BLaER1 (cell line): ENCODE results near the gene NHLRC4.

Experiments
- H3K27ac ChIP-seq: shearing (Covaris generic); formaldehyde crosslinking; 2 replicates; pipeline ENCODE4 v1.8.1; 2022
- H3K27me3 ChIP-seq: shearing (Covaris generic); formaldehyde crosslinking; 2 replicates; pipeline ENCODE4 v1.8.1; 2022
- H3K36me3 ChIP-seq: shearing (Covaris generic); formaldehyde crosslinking; 2 replicates; pipeline ENCODE4 v1.8.1; 2022
- H3K4me1 ChIP-seq: shearing (Covaris generic); formaldehyde crosslinking; 2 replicates; pipeline ENCODE4 v1.8.1; 2022
- H3K4me2 ChIP-seq: shearing (Covaris generic); formaldehyde crosslinking; 2 replicates; pipeline ENCODE4 v1.8.1; 2022
- H3K4me3 ChIP-seq: shearing (Covaris generic); formaldehyde crosslinking; 2 replicates; pipeline ENCODE4 v1.8.1; 2022
- H3K9ac ChIP-seq: shearing (Covaris generic); formaldehyde crosslinking; 2 replicates; pipeline ENCODE4 v1.8.1; 2022
- H3K9me3 ChIP-seq: shearing (Covaris generic); formaldehyde crosslinking; 2 replicates; pipeline ENCODE4 v1.8.1; 2022
- H4K20me1 ChIP-seq: shearing (Covaris generic); formaldehyde crosslinking; 2 replicates; pipeline ENCODE4 v1.8.1; 2022
- Cebpa-rat ChIP-seq: shearing (Covaris generic); IDR thresholded peaks from 2 replicates; pipeline ENCODE4 v1.8.1; 2022

The NHLRC4 gene

GRCh38 chr16:575354-576196, 8.8 kb downstream of the NHLRC4 start:
- Histone ChIP-seq H3K9ac (peak overlapping the region; percentile 76), H3K9me3 (no peaks in the 10 kb centered on the region), H3K27ac (peak overlapping the region; percentile 84), H3K4me2 (peak overlapping the region; percentile 84), H4K20me1 (peaks cover 54% of the 10 kb centered on the region), H3K36me3 (peaks cover 46% of the 10 kb centered on the region), H3K4me3 (peak overlapping the region; percentile 20; the same call in 1 of the 2 replicates), H3K27me3 (no peaks in the 10 kb centered on the region), H3K4me1 (peaks cover 85% of the 10 kb centered on the region)
- TF ChIP-seq Cebpa-rat: no peak

- Histone ChIP-seq H3K4me1 (peaks cover 77% of the 10 kb centered on the region), H3K4me2 (peak overlapping the region; percentile 84), H3K9ac (peak overlapping the region; percentile 76), H4K20me1 (peaks cover 50% of the 10 kb centered on the region), H3K27ac (peak overlapping the region; percentile 84), H3K9me3 (no peaks in the 10 kb centered on the region), H3K4me3 (peak overlapping the region; percentile 20; the same call in 1 of the 2 replicates), H3K36me3 (peaks cover 49% of the 10 kb centered on the region), H3K27me3 (no peaks in the 10 kb centered on the region)
- TF ChIP-seq Cebpa-rat: no peak
Measured at GRCh38 chr16:576197-576822, 9.5 kb downstream of the NHLRC4 start.

- peaks cover 47% of the 10 kb centered on the region for H4K20me1 ChIP-seq
- no peaks in the 10 kb centered on the region for H3K27me3 ChIP-seq
- H3K4me3 ChIP-seq: 0 out of 2 replicates have a peak overlapping the region, but pooled peaks have one; percentile 20
- H3K4me1 ChIP-seq: peaks cover 72% of the 10 kb centered on the region
- no peak for TF ChIP-seq Cebpa-rat
- H3K36me3 ChIP-seq: peaks cover 48% of the 10 kb centered on the region
- peak overlapping the region; percentile 84 for H3K4me2 ChIP-seq
- H3K9ac ChIP-seq: peak overlapping the region; percentile 76
- peak overlapping the region; percentile 84 for H3K27ac ChIP-seq
- H3K9me3 ChIP-seq: no peaks in the 10 kb centered on the region
Measured at GRCh38 chr16:576823-577201, 10.0 kb downstream of the NHLRC4 start.

GRCh38 chr16:577796-578195, 11.0 kb downstream of the NHLRC4 start:
- no peak for TF ChIP-seq Cebpa-rat
- Histone ChIP-seq H3K27ac (peak overlapping the region; percentile 48; the same call in 1 of the 2 replicates), H3K27me3 (no peaks in the 10 kb centered on the region), H4K20me1 (peaks cover 37% of the 10 kb centered on the region), H3K9me3 (no peaks in the 10 kb centered on the region), H3K36me3 (peaks cover 43% of the 10 kb centered on the region), H3K4me3 (no peak overlapping the region), H3K4me2 (peak overlapping the region; percentile 84), H3K4me1 (peaks cover 70% of the 10 kb centered on the region), H3K9ac (0 out of 2 replicates have a peak overlapping the region, but pooled peaks have one; percentile 7)

GRCh38 chr16:578232-578869, 11.5 kb downstream of the NHLRC4 start:
- Histone ChIP-seq H3K4me2 (peak overlapping the region; percentile 84), H3K9ac (0 out of 2 replicates have a peak overlapping the region, but pooled peaks have one; percentile 10)
- TF ChIP-seq Cebpa-rat: no peak

GRCh38 chr16:578870-579405, 12.1 kb downstream of the NHLRC4 start:
- peaks cover 33% of the 10 kb centered on the region for H4K20me1 ChIP-seq
- H3K4me1 ChIP-seq: peaks cover 76% of the 10 kb centered on the region
- no peaks in the 10 kb centered on the region for H3K27me3 ChIP-seq
- no peak for TF ChIP-seq Cebpa-rat
- H3K27ac ChIP-seq: no peak overlapping the region
- H3K9ac ChIP-seq: no peak overlapping the region
- no peaks in the 10 kb centered on the region for H3K9me3 ChIP-seq
- H3K4me3 ChIP-seq: no peak overlapping the region
- peaks cover 32% of the 10 kb centered on the region for H3K36me3 ChIP-seq
- peak overlapping the region; percentile 84 for H3K4me2 ChIP-seq

More at GRCh38 chr16:578232-578869, 11.5 kb downstream of the NHLRC4 start:
- Histone ChIP-seq H4K20me1 (peaks cover 32% of the 10 kb centered on the region), H3K36me3 (peaks cover 37% of the 10 kb centered on the region), H3K4me1 (peaks cover 70% of the 10 kb centered on the region), H3K4me3 (no peak overlapping the region), H3K27ac (0 out of 2 replicates have a peak overlapping the region, but pooled peaks have one; percentile 48), H3K27me3 (no peaks in the 10 kb centered on the region), H3K9me3 (no peaks in the 10 kb centered on the region)

GRCh38 chr16:580141-580945, 13.5 kb downstream of the NHLRC4 start:
- 0 out of 2 replicates have a peak overlapping the region, but pooled peaks have one; percentile 19 for H3K4me2 ChIP-seq
- 0 out of 2 replicates have a peak overlapping the region, but pooled peaks have one; percentile 29 for H3K9ac ChIP-seq
- peaks cover 18% of the 10 kb centered on the region for H3K36me3 ChIP-seq
- H3K4me3 ChIP-seq: no peak overlapping the region
- peaks cover 20% of the 10 kb centered on the region for H4K20me1 ChIP-seq
- peak overlapping the region; percentile 18; the same call in 1 of the 2 replicates for H3K27ac ChIP-seq
- H3K9me3 ChIP-seq: no peaks in the 10 kb centered on the region
- TF ChIP-seq Cebpa-rat: no peak
- H3K4me1 ChIP-seq: peaks cover 74% of the 10 kb centered on the region
- no peaks in the 10 kb centered on the region for H3K27me3 ChIP-seq

- TF ChIP-seq Cebpa-rat: no peak
- Histone ChIP-seq H3K4me3 (no peak overlapping the region), H4K20me1 (peaks cover 13% of the 10 kb centered on the region), H3K36me3 (0 out of 2 replicates have a peak, but pooled peaks cover 11% of the 10 kb centered on the region), H3K9ac (no peak overlapping the region), H3K27me3 (no peaks in the 10 kb centered on the region), H3K27ac (no peak overlapping the region), H3K9me3 (no peaks in the 10 kb centered on the region), H3K4me1 (peaks cover 74% of the 10 kb centered on the region), H3K4me2 (no peak overlapping the region)
Measured at GRCh38 chr16:580946-581498, 14.2 kb downstream of the NHLRC4 start.
